22Rv1 (cell line): ENCODE measurements around the gene ZBTB21.

Experiments
- CTCF ChIP-seq: fragments of 450-650 bp; IDR thresholded peaks from 2 replicates; pipeline ENCODE4 v1.5.1; 2017; ENCODE audit warnings: mild to moderate bottlenecking
- ZFX ChIP-seq: fragments of 450-650 bp; IDR thresholded peaks from 2 replicates; pipeline ENCODE4 v1.6.1; 2017; ENCODE audit warnings: antibody characterized with exemption, borderline replicate concordance

DNA sequence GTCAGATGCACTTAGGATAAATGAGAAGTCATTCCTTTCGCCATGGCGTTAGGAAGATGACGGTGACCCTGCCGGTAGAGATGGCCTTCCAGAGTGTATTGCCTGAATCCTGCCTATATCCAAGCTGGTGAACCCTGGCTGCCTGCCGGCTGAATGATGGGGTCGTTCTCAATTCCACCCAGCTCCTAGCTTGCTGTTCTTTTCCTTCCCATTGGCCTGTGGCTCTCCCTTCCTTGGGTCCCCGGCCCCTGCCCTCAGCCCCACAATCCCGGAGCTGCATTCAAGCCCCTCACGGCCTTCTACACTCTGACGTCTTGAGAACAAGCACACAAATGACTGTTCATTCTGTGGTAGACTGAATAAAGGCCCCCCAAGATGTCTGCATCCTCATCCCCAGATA lies 28.2 kb upstream of the ZBTB21 start:
- no peak for TF ChIP-seq CTCF
- TF ChIP-seq ZFX: no peak
